HepG2 (cell line): ENCODE data around the gene MN1. TPM values are rescaled to one million over a fixed set of nuclear protein-coding genes. Genes with fewer than 3 reads are reported as not detected.

ENCODE experiments used
- ATAC-seq: fragments of 200-7000 bp; cut with Tn5 transposase; 3 replicates; pipeline ENCODE4 v1.9.1; 2020; ENCODE audit warnings: mild to moderate bottlenecking, moderate library complexity
- BruUV-seq: library from RNA; stranded (reverse); fragments of 400-500 nt; replicated peaks from 2 replicates; lab custom pipeline; 2021; lab: Mats Ljungman, UMichigan
- CTCF ChIA-PET: fragments of 300-600 bp; formaldehyde crosslinking; extraction: SDS; loops from one replicate; lab custom pipeline; 2021; ENCODE audit warnings: low total read pairs, inconsistent platforms, low intra/inter-chr PET ratio; lab: Yijun Ruan, JAX
- POLR2A ChIA-PET: fragments of 350-600 bp; sonication (Branson Sonifier 250); formaldehyde crosslinking; loops from one replicate; lab custom pipeline; 2020; ENCODE audit warnings: antibody characterized with exemption, inconsistent platforms; lab: Yijun Ruan, JAX
- DNase-seq: peaks from one replicate; pipeline ENCODE4 v3.0.0-alpha.2; 2015; ENCODE audit warnings: low spot score
- FAIRE-seq: peaks from 3 replicates; lab custom pipeline; 2011; peaks lifted over from hg19 to GRCh38; lab: Jason Lieb, UNC
- H2AFZ ChIP-seq: one replicate; pipeline ENCODE4 v1.6.1; 2011; ENCODE audit warnings: low read length, inconsistent platforms
- H3K27ac ChIP-seq: fragments of 300-600 bp; 3 replicates; pipeline ENCODE4 v1.8.0; 2011; ENCODE audit warnings: mixed run types, mild to moderate bottlenecking, mixed read lengths, low read length, inconsistent platforms; ENCODE audit not compliant: insufficient read depth; ENCODE audit errors: extremely low read length
- H3K27me3 ChIP-seq, 2 experiments: fragments of 200-600 bp in 1 of 2; 2 replicates in 1 of 2; 3 replicates in 1 of 2; pipeline versions ENCODE4 v1.6.0 to v1.8.0; 2011; ENCODE audit warnings: low read length in 2 of 2, mild to moderate bottlenecking in 2 of 2, moderate library complexity in 2 of 2, inconsistent platforms in 1 of 2; ENCODE audit not compliant: insufficient read depth in 2 of 2, control insufficient read depth in 1 of 2
- H3K36me3 ChIP-seq, 2 experiments: fragments of 200-600 bp in 1 of 2; replicated peaks in 1 of 2; 2 replicates in 1 of 2; 3 replicates in 1 of 2; pipeline versions ENCODE4 v1.5.1 to v1.8.0; 2011; ENCODE audit warnings: low read length in 2 of 2, inconsistent platforms in 1 of 2; ENCODE audit not compliant: insufficient read depth in 2 of 2, control insufficient read depth in 1 of 2
- H3K4me1 ChIP-seq: 2 replicates; pipeline ENCODE4 v1.5.1; 2012; ENCODE audit warnings: low read length, inconsistent platforms; ENCODE audit not compliant: insufficient read depth
- H3K4me2 ChIP-seq: 2 replicates; pipeline ENCODE4 v1.6.0; 2011; ENCODE audit warnings: low read depth, low read length, inconsistent platforms
- H3K4me3 ChIP-seq, 3 experiments: fragments of 200-600 bp in 1 of 3; sonication (generic), shearing (Covaris generic) in 1 of 3; replicated peaks in 1 of 3; 2 replicates each; pipeline ENCODE4 v1.5.1; 2011 to 2016; ENCODE audit warnings: low read length in 3 of 3, inconsistent platforms in 2 of 3, low read depth in 2 of 3, mild to moderate bottlenecking in 2 of 3, control low read depth in 1 of 3, mixed read lengths in 1 of 3; ENCODE audit not compliant: insufficient read depth in 1 of 3
- H3K79me2 ChIP-seq: one replicate; pipeline ENCODE4 v1.6.1; 2011; ENCODE audit warnings: low read length, inconsistent platforms; ENCODE audit not compliant: insufficient read depth
- H3K9ac ChIP-seq: 2 replicates; pipeline ENCODE4 v1.6.0; 2011; ENCODE audit warnings: mild to moderate bottlenecking, low read depth, low read length, inconsistent platforms; ENCODE audit not compliant: insufficient read depth
- H3K9me3 ChIP-seq: 2 replicates; pipeline ENCODE4 v1.5.1; 2012; ENCODE audit warnings: mild to moderate bottlenecking, low read length
- H4K20me1 ChIP-seq: 2 replicates; pipeline ENCODE4 v1.6.0; 2011; ENCODE audit warnings: inconsistent platforms, mild to moderate bottlenecking, low read length, moderate library complexity; ENCODE audit not compliant: insufficient read depth
- AKAP8 ChIP-seq: sonication (generic); formaldehyde crosslinking; IDR thresholded peaks from 2 replicates; pipeline ENCODE4 v1.5.1; 2020; ENCODE audit warnings: mild to moderate bottlenecking, missing genetic modification reagents
- CENPT ChIP-seq: sonication (generic); formaldehyde crosslinking; IDR thresholded peaks from 2 replicates; pipeline ENCODE4 v1.8.0; 2022; ENCODE audit warnings: low read depth, mild to moderate bottlenecking, moderate library complexity, missing genetic modification reagents
- CHD2 ChIP-seq: IDR thresholded peaks from 2 replicates; pipeline ENCODE4 v1.6.1; 2011; ENCODE audit warnings: low read depth, low read length, improper control_type of control experiment
- EED ChIP-seq: sonication (generic); formaldehyde crosslinking; IDR thresholded peaks from 2 replicates; pipeline ENCODE4 v1.5.0; 2020; ENCODE audit warnings: mild to moderate bottlenecking, missing genetic modification reagents
- FOXP1 ChIP-seq, 2 experiments: fragments of 450-650 bp in 1 of 2; IDR thresholded peaks; 2 replicates each; pipeline ENCODE4 v1.6.1; 2017 to 2018; ENCODE audit warnings: antibody characterized with exemption in 1 of 2
- HMGA1 ChIP-seq: sonication (generic); formaldehyde crosslinking; conservative IDR thresholded peaks from 2 replicates; pipeline ENCODE4 v1.4.0; 2020; ENCODE audit warnings: missing genetic modification reagents
- IKZF5 ChIP-seq: IDR thresholded peaks from 2 replicates; pipeline ENCODE4 v1.6.1; 2018; ENCODE audit warnings: missing genetic modification reagents, mild to moderate bottlenecking, missing compliant biosample characterization
- IRF2 ChIP-seq: IDR thresholded peaks from 2 replicates; pipeline ENCODE4 v1.6.1; 2018; ENCODE audit warnings: missing genetic modification reagents, missing compliant biosample characterization
- RFXAP ChIP-seq: sonication (generic); formaldehyde crosslinking; IDR thresholded peaks from 2 replicates; pipeline ENCODE4 v1.4.0; 2020; ENCODE audit warnings: missing genetic modification reagents, borderline replicate concordance
- TFDP2 ChIP-seq: sonication (generic); formaldehyde crosslinking; IDR thresholded peaks from 2 replicates; pipeline ENCODE4 v1.4.0; 2020; ENCODE audit warnings: missing genetic modification reagents
- ZBTB3 ChIP-seq: sonication (generic); formaldehyde crosslinking; IDR thresholded peaks from 2 replicates; pipeline ENCODE4 v1.4.0; 2020; ENCODE audit warnings: low read depth, mild to moderate bottlenecking, moderate library complexity, missing genetic modification reagents, borderline replicate concordance
- ZBTB49 ChIP-seq: sonication (generic); formaldehyde crosslinking; IDR thresholded peaks from 2 replicates; pipeline ENCODE4 v1.4.0; 2020; ENCODE audit warnings: missing genetic modification reagents, borderline replicate concordance
- ZFP91 ChIP-seq: sonication (generic); formaldehyde crosslinking; IDR thresholded peaks from 2 replicates; pipeline ENCODE4 v1.9.0; 2022; ENCODE audit warnings: missing genetic modification reagents, mild to moderate bottlenecking, borderline replicate concordance
- ZNF441 ChIP-seq: sonication (generic); formaldehyde crosslinking; IDR thresholded peaks from 2 replicates; pipeline ENCODE4 v1.7.0; 2021; ENCODE audit warnings: missing genetic modification reagents, borderline replicate concordance
- ZNF605 ChIP-seq: sonication (generic); formaldehyde crosslinking; IDR thresholded peaks from 2 replicates; pipeline ENCODE4 v1.8.0; 2022; ENCODE audit warnings: mild to moderate bottlenecking, missing genetic modification reagents
- ZNF773 ChIP-seq: sonication (generic); formaldehyde crosslinking; IDR thresholded peaks from 2 replicates; pipeline ENCODE4 v1.4.0; 2020; ENCODE audit warnings: missing genetic modification reagents, borderline replicate concordance
- WGBS: methylation state at CpG from one replicate; pipeline ENCODE4 v1.1.6; 2017; ENCODE audit warnings: low lambda C conversion rate; 5-methylcytosine and 5-hydroxymethylcytosine counted together
- in situ Hi-C: cut with HindIII; loops from 2 replicates; pipeline ENCODE4 v1.10.0; 2017; ENCODE audit warnings: low pct_unique_long_range_greater_than_20kb; ENCODE audit not compliant: extremely low pct_ligation_motif_present
- intact Hi-C: fragments of 100-400 bp; cut with micrococcal nuclease; formaldehyde crosslinking; loops from one replicate; pipeline ENCODE4 v1.10.0; 2022; ENCODE audit not compliant: unreplicated experiment
- polyA plus RNA-seq, 8 experiments: library from polyadenylated mRNA; depleted of rRNA in 3 of 8; stranded (reverse) in 7 of 8; unstranded in 1 of 8; fragments of >200 nt; fragmentation: Illumina TruSeq in 4 of 8; extraction: Trizol in 4 of 8; gene quantifications; 2 replicates each; pipeline versions ENCODE4 v1.2.1 to v1.2.3, GENCODE V29; 2011 to 2016; ENCODE audit warnings: low read depth in 4 of 8, missing spikeins in 1 of 8, mixed read lengths in 1 of 8; ENCODE audit not compliant: insufficient read depth in 1 of 8
- total RNA-seq, 5 experiments: library from RNA; depleted of rRNA; stranded (reverse); fragments of >200 nt; fragmentation: Illumina TruSeq; extraction: Trizol; gene quantifications; 2 replicates each; pipeline ENCODE4 v1.2.3, GENCODE V29; 2016; ENCODE audit warnings: low read depth in 1 of 5

Gene MN1
- total and polyA plus RNA-seq, 2 of the 13 experiments (the other 11 are each of a cell fraction or from before 2014, with no cell fraction given): 0.01 TPM; not detected in 1

- 49% methylated on average over 4 of the region's 4 CpGs for WGBS
- Histone ChIP-seq H3K4me2 (no peak overlapping the region), H4K20me1 (no peaks in the 10 kb centered on the region), H3K27ac (no peak overlapping the region), H3K27me3 (peaks cover 0 to 13% of the 10 kb centered on the region in 2 experiments; a peak in 4 of 5 replicates)
- ATAC-seq (no peak), DNase-seq (no peak)
- intact Hi-C loops: no loop called here
- no TSS peak for BruUV-seq
- TF ChIP-seq ZNF605 (CRISPR knock-in tag): no peak
- TF ChIP-seq IKZF5 (CRISPR knock-in tag): no peak
- TF ChIP-seq ZBTB3 (CRISPR knock-in tag): no peak
- TF ChIP-seq CENPT (CRISPR knock-in tag): no peak
- TF ChIP-seq ZNF773: no peak
- TF ChIP-seq RFXAP (CRISPR knock-in tag): no peak
- no peak for TF ChIP-seq HMGA1
- TF ChIP-seq TFDP2: no peak
- TF ChIP-seq IRF2 (CRISPR knock-in tag): no peak
- no peak for TF ChIP-seq ZBTB49 (CRISPR knock-in tag)
- TF ChIP-seq AKAP8 (CRISPR knock-in tag): no peak
- no peak for TF ChIP-seq ZFP91 (CRISPR knock-in tag)
- no peak for TF ChIP-seq ZNF441
- TF ChIP-seq EED (CRISPR knock-in tag): no peak
- no peak for TF ChIP-seq FOXP1 (IDR thresholded peaks at IDR 0.05)
- no peak for TF ChIP-seq FOXP1 (CRISPR knock-in tag; IDR thresholded peaks at IDR 0.05)
- TF ChIP-seq CHD2: no peak
- TF ChIP-seq, all 625 proteins: peak for 0
- no peak overlapping the region for H3K4me3 ChIP-seq
- in situ Hi-C loops: no loop called here
- H2AFZ ChIP-seq: no peak overlapping the region
- H3K4me1 ChIP-seq: no peaks in the 10 kb centered on the region
- ChIA-PET CTCF (no interaction called here), POLR2A (no interaction called here)
- H3K36me3 ChIP-seq: no peaks in the 10 kb centered on the region
- H3K9me3 ChIP-seq: no peaks in the 10 kb centered on the region
- FAIRE-seq: no peak
- H3K79me2 ChIP-seq: no peaks in the 10 kb centered on the region
- no peak overlapping the region for H3K9ac ChIP-seq
Measured at GRCh38 chr22:27737521-27737920, 64.0 kb downstream of the MN1 start.
